Activated CD4-positive, alpha-beta T cell treated with anti-CD3 and anti-CD28 coated beads, Interleukin-2, amount 50 U/mL, for 4 hours (primary cell): Measurements from ENCODE around the gene PLEKHA6.

ENCODE experiments used
- DNase-seq, 2 experiments: peaks; one replicate each; pipeline ENCODE4 v3.0.0-alpha.2; 2020

The PLEKHA6 gene

DNA sequence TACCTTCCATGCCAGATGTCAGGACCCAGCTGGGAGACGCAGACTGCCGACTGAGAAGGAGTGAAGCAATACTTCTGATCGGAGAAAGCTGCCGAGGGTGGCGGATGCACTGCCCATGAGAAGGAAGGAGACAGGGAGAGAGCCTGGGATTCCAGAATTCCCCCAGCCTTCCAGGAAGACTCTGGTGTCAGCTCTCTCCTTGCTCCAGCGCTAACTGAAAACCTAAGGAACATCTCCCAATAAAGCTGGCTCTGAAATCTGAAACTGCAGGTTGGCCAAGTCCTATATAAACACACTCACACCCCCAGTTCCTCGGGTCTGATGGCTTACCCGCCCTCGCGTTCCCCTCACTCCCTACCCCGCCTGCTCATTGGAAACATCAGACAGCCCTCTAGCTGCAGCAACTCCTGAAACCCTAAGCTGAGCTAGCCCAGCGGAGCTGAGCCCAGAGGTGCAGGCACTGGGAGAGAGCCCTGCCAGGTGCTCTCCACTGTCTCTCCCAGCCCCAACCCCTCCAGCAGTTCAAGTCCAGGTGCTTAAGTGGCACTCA is 52.3 kb downstream of the PLEKHA6 start:
- no peak for DNase-seq

DNA sequence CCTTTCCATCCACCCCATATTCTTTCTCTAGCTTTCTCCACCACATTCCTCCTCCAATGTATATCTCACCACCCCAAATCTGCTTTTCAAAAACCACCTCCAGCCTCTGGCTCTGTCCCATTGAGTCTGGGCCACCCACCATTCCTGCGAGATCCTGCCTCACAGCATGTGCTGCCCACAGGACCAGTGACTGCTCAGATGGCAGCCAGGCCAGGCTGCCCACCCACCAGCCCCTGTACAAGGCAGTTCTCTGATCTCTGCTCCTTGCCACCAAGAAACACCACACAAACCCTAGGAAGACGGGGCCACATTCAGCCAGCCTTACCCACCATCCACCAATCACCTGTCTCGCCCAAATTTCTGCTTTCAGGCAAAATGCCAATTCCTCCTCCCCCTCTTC is 53.7 kb downstream of the PLEKHA6 start:
- DNase-seq = no peak

DNA sequence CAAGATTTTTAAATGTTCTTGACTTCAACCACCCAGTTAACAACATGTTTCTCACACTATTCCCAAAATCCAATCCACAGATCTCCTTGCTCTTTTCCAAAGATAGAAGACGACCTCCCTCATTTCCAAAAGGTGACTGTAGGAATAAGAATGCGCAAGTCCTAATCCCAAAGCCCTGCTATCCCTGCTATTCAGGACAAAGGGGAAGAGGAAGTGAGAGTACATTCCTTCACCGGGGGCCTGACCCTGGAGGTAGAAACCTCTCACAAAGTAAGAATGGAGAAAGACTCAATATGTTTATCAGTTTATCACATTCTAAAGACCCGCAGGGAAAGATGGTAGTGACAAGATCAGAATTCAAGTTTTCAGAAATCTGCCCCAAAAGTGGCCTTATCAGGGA is 55.7 kb downstream of the PLEKHA6 start:
- DNase-seq = no peak

DNA sequence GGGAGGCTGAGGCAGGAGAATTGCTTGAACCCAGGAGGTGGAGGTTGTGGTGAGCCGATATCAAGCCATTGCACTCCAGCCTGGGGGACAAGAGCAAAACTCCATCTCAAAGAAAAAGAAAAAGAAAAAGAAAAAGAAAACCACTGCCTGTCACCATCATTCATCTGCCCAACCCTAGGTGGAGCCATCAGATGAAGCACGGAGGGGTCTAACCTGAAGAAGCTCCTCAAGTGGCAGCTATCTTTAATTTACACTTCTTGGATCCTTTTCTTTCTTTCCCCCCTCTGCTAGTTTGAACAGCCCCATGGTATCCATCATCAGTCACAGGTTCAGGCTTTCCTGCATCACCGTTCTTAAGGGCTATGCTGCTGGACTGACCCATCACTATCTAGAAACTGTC is 57.0 kb downstream of the PLEKHA6 start:
- DNase-seq = no peak

DNA sequence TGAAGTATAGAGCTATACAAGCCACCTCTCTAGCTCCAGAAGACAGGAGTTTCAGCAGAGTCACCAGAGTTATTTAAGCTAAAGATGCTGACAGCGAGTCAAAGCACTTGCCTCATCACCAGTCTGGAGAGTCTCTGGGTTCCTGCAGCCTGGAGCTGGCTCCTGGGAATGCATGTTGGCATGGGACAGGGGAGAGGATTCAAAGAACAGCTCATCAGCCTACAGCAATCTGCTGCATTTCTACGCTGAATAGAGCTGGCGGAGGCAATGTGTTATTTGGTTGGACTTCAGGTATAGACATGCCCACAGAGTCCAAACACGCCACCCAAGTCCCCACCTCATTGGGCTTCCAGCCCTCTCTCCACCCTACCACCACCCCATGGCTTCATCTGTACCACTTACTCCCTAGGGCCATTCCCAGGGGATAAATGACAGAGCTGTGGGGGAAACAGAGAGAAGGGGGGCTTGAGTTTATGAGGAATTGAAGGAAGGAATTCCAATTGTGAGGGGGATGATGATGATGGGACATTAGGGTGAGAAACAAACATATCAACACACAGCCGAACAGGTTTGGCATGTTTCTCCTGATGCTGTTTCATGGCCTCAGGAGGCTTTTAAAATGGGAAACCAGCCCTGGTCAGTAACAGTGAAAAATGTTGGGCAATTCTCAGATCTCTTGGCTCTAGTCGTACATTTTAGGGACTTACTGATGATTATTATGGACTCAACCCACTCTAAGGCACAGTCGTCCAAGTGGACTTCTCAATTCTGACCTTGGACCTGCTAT is 58.4 kb downstream of the PLEKHA6 start:
- no peak for DNase-seq

DNA sequence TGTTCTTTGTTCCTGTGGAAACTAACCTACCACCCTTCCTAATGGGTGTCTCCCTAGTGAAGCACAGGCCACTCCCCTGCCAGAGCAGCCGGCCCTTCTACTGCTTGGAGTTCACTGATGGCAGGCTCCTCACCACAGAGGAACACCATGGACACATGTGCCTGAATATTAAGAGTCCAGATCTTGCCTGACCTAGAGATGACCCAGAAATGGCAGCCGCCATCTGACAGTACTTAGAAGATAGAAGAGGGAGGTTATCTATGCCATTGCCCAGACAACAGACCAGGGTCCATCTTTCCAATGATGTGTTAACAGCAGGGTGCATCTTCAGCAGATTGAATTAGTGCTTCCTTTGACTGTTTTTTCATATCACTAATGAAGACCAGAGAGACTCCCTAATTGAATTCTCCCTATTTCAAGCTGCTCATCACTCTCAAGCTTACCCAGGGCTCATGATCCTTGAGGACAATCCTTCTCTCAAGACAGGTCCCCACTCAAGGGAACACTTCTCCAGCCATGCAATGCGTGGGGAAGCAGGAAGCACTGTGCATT is 59.8 kb downstream of the PLEKHA6 start:
- no peak for DNase-seq

DNA sequence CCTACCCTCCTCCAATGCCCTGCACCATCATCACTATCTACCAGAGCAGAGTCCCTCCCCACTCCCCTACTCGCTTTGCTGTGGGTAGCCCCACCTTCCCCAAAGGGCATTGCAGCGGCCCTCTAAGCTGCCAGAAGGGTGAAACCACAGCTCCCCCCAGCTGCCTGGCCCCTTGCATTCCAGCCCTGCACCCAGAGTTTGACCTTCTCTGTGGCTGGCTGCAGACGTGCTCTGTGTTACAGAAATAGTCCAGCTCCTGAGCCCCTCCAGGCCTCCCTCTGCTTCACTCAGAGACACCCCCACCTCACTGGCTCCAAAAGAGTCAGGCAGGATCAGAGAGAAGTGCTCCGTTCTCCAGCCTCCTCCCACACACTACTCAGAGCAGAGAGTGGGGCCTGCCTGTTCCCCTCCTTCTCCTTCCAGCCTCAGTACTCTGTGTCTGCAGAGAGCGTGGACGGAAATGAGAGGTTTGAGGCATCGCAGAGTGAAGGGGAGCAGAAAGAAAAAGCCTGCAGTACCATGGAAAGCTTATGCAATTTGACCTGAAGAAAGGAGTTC is 63.2 kb downstream of the PLEKHA6 start:
- DNase-seq = no peak

DNA sequence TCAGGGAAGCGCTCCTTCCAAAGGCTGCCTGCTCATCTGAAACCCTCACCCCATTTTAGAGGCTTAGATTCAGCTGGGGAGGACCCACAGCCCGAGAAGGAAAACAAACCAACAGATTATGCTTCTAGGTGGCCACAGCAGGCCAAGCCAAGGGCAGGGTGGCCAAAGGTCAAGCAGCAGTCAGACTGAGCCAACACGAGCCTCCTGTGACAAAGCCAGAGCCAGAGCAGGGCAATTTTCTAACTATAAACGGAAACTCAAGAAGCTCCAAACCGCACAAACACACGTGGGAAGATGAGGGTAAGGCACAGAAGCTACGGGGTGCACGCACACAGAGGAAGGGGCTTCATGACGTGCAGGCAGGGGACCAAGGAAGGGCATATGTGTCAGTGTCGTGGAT is 64.1 kb downstream of the PLEKHA6 start:
- no peak for DNase-seq

DNA sequence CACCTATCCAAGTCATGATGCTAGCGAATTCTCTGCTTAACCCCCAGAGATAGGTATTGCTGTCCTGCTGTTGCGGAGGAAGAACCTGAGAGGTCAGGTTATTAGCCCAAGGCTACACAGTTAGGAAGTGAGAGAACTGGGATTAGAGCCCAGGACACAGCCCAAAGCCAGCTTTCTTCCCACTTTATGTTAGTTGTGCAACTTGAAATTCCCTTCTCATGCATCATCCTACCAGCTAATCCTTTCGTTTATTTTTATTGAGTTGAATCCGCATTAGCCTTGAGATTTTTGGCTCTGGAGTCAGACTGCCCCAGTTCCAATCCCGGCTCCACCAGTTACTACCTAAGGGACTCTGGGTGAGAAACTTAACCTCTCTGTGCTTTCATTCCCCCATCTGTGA is 65.4 kb downstream of the PLEKHA6 start:
- DNase-seq = no peak

DNA sequence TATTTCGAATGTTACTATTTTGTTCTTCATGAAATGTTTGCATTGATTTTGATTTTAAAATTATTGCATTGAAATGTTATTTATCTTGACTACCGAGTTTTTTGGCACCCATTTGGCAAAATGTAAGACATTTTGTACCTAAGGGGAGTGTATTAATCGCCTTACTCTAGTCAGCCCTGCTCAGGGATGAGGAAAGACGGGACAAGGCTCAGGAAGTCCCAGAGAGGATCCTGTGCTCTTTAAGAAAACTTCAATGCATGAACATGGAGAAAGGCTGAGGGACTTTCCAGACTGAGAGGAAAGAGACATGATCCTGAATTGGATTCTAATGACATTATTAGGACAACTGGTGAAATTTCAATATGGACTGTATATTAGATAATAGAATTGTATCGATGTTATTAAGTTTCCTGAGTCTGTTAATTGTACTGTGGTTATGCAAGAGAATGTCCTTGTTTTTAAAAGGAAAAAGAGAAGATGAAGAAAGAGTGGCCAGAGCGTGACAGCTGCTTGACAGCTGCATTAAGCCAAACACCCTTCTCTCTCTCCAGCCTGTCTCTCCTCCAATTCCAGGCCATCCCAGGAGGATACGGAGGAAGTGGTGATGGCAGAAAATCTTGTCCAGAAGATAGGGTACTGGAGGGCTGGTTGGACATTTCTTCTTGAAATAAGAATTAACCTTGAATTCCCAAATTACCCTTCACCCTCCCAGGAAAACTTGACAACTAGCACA is 66.0 kb downstream of the PLEKHA6 start:
- DNase-seq = no peak

DNA sequence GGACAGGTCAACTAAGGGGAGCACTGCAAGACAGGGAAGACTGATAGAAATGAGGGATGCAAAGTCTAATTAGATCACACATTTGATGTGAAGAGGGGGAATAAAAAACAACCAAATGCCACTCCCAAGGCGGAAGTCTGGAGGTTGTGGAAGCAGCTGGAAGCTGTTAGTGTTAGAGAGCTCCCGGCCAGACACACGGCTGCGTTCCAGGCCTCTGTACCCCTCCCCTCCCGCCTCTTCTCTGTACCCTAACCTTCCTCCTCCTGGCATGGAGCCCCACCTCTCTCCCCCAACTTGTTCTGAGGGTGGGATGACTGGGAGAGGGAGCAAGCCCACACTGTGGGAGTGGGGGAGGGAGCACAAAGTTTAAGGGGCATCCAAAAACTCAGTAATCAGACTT is 67.0 kb downstream of the PLEKHA6 start:
- DNase-seq = no peak

DNA sequence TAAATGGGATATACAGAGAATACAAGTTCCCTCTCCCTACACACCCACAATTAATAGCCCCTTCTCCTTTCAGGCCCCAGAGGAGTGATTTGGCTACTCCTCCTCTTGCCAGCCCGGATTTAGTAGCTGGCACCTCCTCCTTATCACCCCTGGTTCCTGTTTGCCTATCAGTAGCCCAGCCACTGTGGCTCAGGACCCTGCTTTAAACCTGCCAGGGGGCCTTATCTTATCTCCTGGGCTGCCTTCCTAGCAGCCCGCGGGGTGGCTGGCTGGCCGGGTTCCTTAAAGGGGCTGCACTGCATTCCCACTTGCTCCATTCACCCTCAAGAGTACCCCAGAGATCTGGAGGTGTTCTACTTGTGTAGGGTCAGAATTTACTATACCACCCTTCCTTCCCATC is 70.4 kb downstream of the PLEKHA6 start:
- no peak for DNase-seq

DNA sequence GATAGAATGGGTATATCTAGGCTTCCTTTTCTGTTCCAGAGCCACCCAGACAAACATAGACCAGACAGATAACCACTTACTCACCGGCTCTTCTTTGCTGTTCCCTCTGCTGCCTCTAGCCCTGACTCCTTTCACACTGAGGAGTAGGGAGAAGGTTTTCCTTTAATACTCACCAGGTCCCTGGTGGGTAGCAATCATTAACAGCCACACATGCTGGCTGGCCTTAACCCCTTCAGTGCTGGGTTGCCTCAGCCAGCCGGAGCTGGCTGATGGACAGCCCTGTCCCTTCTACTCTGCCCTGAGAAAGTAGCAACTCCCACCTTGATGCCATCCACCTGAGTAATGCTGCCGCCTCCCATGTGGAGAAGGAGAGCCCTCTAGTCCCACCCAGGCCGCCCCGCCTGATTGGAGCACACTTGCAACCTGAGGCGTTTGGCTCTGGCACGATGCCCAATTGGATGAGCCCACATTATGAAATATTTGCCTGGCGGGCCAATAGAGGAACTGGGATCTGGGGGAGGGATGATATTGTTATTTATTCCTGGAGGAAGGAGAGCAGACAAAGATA is 71.6 kb downstream of the PLEKHA6 start:
- DNase-seq = no peak

DNA sequence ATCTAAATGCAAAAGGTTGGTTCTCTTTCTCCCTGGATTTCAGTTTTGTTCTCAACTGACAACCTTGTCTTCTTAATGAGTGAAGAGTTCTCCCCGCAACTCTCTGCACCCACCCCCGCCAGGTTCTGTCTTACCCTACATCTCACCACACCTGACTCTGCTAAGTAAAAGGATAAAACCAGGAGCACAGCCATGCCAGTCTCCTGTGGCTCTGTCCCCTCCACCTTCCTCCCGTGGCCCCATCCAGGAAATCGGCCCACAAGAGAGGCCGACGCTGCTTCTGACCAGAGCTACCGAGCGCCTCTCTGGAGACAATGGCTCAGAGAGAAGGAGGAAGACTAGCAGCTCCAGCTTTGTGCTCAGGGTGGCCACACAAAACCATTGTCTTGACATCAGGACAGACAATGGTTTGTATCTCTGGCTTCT is 72.2 kb downstream of the PLEKHA6 start:
- no peak for DNase-seq

DNA sequence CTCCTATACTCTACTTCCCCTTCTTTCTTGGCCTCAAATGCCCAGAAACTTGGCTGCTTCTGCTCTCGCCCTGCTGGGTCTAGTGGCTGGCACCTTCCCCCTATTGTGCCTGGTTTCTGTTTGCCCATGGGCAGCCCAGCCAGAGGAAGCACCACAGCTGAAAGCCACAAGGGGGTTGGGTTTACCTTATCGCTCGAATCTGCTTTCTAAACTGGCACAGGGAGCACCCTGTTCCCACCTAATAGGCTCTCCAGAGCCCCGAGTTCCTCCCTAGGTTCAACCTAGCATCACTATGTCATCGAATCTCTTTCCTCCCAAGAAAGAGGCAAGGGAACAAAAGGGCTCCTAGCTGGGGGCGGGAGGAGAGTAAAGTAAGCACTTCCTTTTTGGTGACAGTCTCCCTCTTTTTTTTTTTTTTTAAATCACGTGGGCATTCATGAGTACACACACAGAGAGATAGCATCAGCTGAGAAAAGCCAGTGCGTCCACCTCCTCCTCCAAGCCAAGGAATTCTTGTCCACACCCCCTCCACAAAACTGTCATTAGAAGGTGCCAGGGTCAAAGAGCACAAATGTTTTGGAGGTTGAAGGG is 72.8 kb downstream of the PLEKHA6 start:
- peak; percentile 7 to 14 for DNase-seq

DNA sequence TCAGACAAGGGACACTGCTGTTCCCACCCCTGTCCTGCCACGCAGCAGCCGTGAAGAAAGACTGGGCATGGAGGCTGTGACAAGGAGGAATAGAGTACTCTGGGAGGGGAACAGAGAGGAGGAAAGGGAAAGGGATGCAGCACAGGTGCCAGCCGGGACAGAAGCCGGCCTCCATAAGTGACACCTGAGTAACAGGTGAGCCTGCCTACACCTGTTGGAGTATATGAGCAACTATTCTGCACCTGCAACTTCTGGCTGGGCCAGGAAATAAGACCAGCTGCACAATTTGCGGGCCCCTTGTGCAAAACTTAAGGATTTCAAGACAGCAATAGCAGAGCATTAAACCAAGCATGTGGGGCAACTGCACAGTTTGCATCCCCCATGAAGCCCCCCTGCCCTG is 73.4 kb downstream of the PLEKHA6 start:
- DNase-seq = no peak

DNA sequence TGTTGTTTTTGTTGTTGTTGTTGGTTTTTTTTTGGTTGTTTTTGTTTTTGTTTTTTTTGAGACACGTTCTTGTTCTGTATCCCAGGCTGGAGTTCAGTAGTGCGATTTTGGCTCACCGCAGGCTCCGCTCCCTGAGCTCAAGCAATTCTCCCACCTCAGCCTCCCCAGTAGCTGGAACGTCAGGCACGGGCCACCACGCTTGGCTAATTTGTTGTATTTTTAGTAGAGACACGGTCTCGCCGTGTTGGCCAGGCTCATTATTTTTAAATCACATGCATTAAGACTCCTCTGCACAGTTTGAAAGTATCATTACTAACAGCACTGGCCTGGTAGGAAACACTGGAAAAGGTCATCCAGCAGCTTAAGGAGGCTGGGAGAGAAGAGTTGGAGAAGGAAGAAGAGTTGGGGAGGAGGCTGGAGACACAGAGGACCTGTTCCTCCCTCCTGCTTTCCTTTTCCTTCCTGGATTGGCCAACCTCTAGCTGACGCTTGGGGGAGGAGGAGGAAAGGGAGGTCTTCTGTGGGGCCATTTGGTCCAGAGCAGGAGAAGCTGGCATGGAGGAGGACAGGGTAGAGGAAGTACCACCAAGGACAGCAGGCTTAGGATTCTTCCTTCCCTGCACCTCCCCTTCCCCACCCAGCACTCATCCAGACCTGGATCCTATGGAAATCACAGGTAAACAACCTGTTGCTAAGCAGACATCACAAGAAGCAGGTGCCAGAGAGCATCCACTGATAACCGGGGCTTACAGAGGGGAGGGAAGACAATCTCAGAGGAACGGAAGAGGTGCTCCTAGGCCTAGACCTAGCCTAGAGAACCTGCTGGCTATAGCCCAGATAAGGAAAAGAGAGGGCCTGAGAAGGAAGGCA is 74.1 kb downstream of the PLEKHA6 start:
- DNase-seq = no peak

DNA sequence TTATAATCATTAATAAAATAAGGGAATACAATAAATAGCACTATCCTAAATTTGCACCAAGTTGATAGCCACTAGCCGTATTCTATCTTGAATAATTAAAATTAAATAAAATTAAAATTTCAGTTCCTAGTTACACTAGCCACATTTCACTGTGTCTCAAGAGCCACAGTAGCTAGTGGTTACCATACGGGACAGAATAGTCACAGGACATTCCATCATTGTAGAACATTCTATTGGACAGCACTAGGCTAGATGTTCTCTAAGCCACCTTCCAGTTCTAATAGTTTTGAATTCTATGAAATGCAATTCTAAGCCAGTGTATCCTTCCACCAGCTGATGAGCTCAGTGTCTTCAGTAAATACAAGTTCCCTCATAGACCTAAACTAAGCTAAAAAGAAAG is 74.8 kb downstream of the PLEKHA6 start:
- no peak for DNase-seq

DNA sequence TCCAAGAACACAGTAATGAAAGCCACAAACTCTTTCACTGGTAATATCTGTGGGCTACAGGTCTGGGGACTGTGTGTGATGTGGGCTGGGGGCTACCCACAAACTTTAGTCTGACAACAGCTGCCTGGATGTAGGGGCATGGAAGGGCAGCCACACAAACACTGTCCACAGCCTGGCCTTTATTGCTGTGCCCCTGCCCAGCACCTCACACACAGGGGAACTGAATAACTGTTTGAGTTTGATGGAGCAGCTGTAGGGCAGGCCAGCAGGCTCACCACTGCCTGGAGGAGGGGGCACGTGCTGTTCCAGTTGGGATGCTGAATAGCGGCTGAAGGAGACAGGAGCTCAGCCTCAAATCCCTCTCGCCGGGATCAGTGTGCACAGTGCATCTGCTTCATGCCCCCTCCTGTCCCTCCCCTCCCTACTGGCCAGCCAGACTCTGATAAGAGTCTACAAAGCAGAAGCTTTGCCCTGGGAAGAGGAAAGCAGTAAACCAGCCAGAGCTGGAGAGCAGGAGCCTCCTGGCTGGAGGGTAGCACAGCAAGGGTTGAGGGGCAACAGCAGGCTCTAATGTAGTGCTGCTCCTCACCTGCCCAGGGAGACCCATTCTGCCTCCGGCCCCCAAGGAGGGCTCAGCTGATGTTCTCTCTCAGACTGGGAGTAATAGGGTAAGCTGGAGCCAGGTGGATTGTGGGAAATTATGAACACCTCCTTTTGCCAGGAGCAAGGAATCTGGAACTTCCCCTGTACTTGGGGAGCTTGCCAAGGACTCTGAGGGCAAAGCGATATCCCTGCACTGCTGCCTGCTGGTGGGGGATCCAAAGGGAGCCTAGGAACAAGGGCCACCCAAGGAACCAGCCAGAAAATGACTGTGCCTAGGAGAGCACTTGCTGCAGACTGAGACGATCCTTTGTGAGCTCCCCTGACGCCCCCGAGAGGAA is 75.7 kb downstream of the PLEKHA6 start:
- DNase-seq = no peak

DNA sequence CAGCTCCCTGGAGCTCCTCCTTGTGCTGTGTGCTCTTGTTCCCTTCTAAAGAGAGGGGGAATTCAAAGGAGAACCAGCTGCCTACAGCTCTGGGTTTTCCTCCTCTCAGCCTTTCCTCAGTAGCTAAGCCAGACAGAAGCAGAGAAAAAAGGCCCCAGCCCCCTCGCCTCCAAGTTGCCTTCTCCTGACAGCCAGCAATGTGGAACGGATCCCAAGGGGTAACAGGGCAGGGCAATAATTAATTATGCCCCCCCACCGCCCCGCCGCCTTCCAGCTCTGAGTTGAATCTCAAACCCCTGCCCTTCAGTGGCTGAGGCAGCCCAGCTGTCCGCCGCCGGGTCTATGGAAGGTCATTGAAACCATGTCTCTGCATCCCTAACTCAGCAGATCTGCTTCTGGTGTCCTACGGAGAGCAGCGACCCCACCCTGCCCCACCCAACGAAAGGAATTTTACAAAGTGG is 76.9 kb downstream of the PLEKHA6 start:
- no peak for DNase-seq
